Lower lobe of right lung (tissue), 2 donors: ENCODE results near the gene DCX. TPM values are rescaled to one million over a fixed set of nuclear protein-coding genes. Genes with fewer than 3 reads are reported as not detected.

Source experiments
- ATAC-seq, 2 donors: fragments of 200-7000 bp; cut with Tn5 transposase; one replicate each; pipeline ENCODE4 v1.9.1; 2020 to 2022; ENCODE audit warnings: mild to moderate bottlenecking in 2 of 2, moderate library complexity in 2 of 2
- DNase-seq: peaks from one replicate; pipeline ENCODE4 v3.0.0-alpha.2; 2020
- H3K27ac ChIP-seq: fragments of 200-600 bp; one replicate; pipeline ENCODE4 v1.8.0; 2022
- H3K27me3 ChIP-seq: fragments of 200-600 bp; one replicate; pipeline ENCODE4 v1.8.0; 2022; ENCODE audit warnings: low read depth
- H3K36me3 ChIP-seq: fragments of 200-600 bp; one replicate; pipeline ENCODE4 v1.8.0; 2022; ENCODE audit warnings: mild to moderate bottlenecking
- H3K4me1 ChIP-seq: fragments of 200-600 bp; one replicate; pipeline ENCODE4 v1.8.0; 2022
- H3K4me3 ChIP-seq: fragments of 200-600 bp; one replicate; pipeline ENCODE4 v1.8.0; 2022; ENCODE audit warnings: mild to moderate bottlenecking
- H3K9me3 ChIP-seq: fragments of 200-600 bp; one replicate; pipeline ENCODE4 v1.8.0; 2022
- CTCF ChIP-seq: fragments of 200-600 bp; IDR thresholded peaks from one replicate; pipeline ENCODE4 v1.8.0; 2022; ENCODE audit warnings: antibody characterized with exemption, mild to moderate bottlenecking
- intact Hi-C: fragments of 100-400 bp; cut with DNase I; formaldehyde crosslinking; loops from one replicate; pipeline ENCODE4 v1.11.0; 2022
- total RNA-seq: library from RNA; stranded (reverse); fragmentation: NEBNext Ultra II Directional; extraction: Animal tissue kit (Norgen Biotek cat#: 25700); gene quantifications from one replicate; pipeline ENCODE4 v1.2.1, GENCODE V29; 2021
- donor health status: DM: no; HTN: yes; CAD: no; lungs with severe emphysema.

DCX gene
- total RNA-seq, 1 donor from 2014 or later: not detected

GRCh38 chrX:111337067-111337637 lies 74.8 kb downstream of the DCX start:
- no peaks in the 10 kb centered on the region for H3K27me3 ChIP-seq
- no peaks in the 10 kb centered on the region for H3K4me1 ChIP-seq
- DNase-seq (no peak), ATAC-seq (no peak)
- H3K27ac ChIP-seq: no peak overlapping the region
- no peaks in the 10 kb centered on the region for H3K9me3 ChIP-seq
- TF ChIP-seq CTCF: no peak
- intact Hi-C loops: no loop called here
- H3K36me3 ChIP-seq: no peaks in the 10 kb centered on the region
- H3K4me3 ChIP-seq: no peak overlapping the region

- ATAC-seq (no peak), DNase-seq (no peak)
- Histone ChIP-seq H3K9me3 (no peaks in the 10 kb centered on the region), H3K4me3 (no peak overlapping the region), H3K4me1 (no peaks in the 10 kb centered on the region), H3K36me3 (no peaks in the 10 kb centered on the region), H3K27me3 (no peaks in the 10 kb centered on the region), H3K27ac (no peak overlapping the region)
- no peak for TF ChIP-seq CTCF
- intact Hi-C loops: no loop called here
Measured at GRCh38 chrX:111336141-111336540, 75.9 kb downstream of the DCX start.

- no peak overlapping the region for H3K4me3 ChIP-seq
- no peak overlapping the region for H3K27ac ChIP-seq
- no peaks in the 10 kb centered on the region for H3K9me3 ChIP-seq
- no peaks in the 10 kb centered on the region for H3K4me1 ChIP-seq
- intact Hi-C loops: no loop called here
- no peaks in the 10 kb centered on the region for H3K36me3 ChIP-seq
- DNase-seq (no peak), ATAC-seq (no peak)
- H3K27me3 ChIP-seq: no peaks in the 10 kb centered on the region
- TF ChIP-seq CTCF: no peak
Measured at GRCh38 chrX:111329370-111329769, 82.6 kb downstream of the DCX start.

GRCh38 chrX:111328858-111329257 lies 83.1 kb downstream of the DCX start:
- Histone ChIP-seq H3K4me1 (no peaks in the 10 kb centered on the region), H3K9me3 (no peaks in the 10 kb centered on the region), H3K27ac (no peak overlapping the region), H3K36me3 (no peaks in the 10 kb centered on the region), H3K4me3 (no peak overlapping the region), H3K27me3 (no peaks in the 10 kb centered on the region)
- no peak for TF ChIP-seq CTCF
- DNase-seq (no peak), ATAC-seq (no peak)
- intact Hi-C loops: no loop called here

- Histone ChIP-seq H3K4me1 (no peaks in the 10 kb centered on the region), H3K36me3 (no peaks in the 10 kb centered on the region), H3K27ac (no peak overlapping the region), H3K9me3 (no peaks in the 10 kb centered on the region), H3K27me3 (no peaks in the 10 kb centered on the region), H3K4me3 (no peak overlapping the region)
- ATAC-seq: no peak
- DNase-seq: no peak
- intact Hi-C loops: no loop called here
- TF ChIP-seq CTCF: no peak
Measured at GRCh38 chrX:111322231-111322855, 89.6 kb downstream of the DCX start.
